Inflammatory macrophage treated with lipopolysaccharide for 4 hours (primary cell): Measurements from ENCODE around the gene TIMP4.
A peak's percentile ranks its signal among the peaks of the same experiment; 100 is the strongest.

Source experiments
- DNase-seq: peaks from one replicate; pipeline ENCODE4 v3.0.0-alpha.2; 2020

The TIMP4 gene

GRCh38 chr3:12158387-12159226, at the start of gene TIMP4:
TSS of gene TIMP4 (minus strand) at chr3:12158912. CDS start at chr3:12158840, 72 bp downstream.
- DNase-seq, result peak; percentile 52

- no peak for DNase-seq
Measured at GRCh38 chr3:12205171-12205570, 46.5 kb upstream of the TIMP4 start.

GRCh38 chr3:12201813-12202212, 43.1 kb upstream of the TIMP4 start:
- no peak for DNase-seq

GRCh38 chr3:12198301-12198700, 39.6 kb upstream of the TIMP4 start:
- DNase-seq, result no peak

- DNase-seq, result no peak
Measured at GRCh38 chr3:12197475-12197874, 38.8 kb upstream of the TIMP4 start.

- no peak for DNase-seq
Measured at GRCh38 chr3:12196684-12197083, 38.0 kb upstream of the TIMP4 start.

- DNase-seq, result no peak
Measured at GRCh38 chr3:12195231-12195630, 36.5 kb upstream of the TIMP4 start.

GRCh38 chr3:12194669-12195161, 36.0 kb upstream of the TIMP4 start:
- no peak for DNase-seq

- peak; percentile 92 for DNase-seq
Measured at GRCh38 chr3:12194209-12194608, 35.5 kb upstream of the TIMP4 start.

GRCh38 chr3:12193485-12194165, 34.9 kb upstream of the TIMP4 start:
- peak; percentile 98 for DNase-seq

- no peak for DNase-seq
Measured at GRCh38 chr3:12192655-12193484, 34.2 kb upstream of the TIMP4 start.

- DNase-seq, result no peak
Measured at GRCh38 chr3:12192173-12192572, 33.5 kb upstream of the TIMP4 start.

GRCh38 chr3:12191559-12191958, 32.8 kb upstream of the TIMP4 start:
- DNase-seq, result no peak

- peak; percentile 29 for DNase-seq
Measured at GRCh38 chr3:12190832-12191231, 32.1 kb upstream of the TIMP4 start.

- DNase-seq, result no peak
Measured at GRCh38 chr3:12190221-12190807, 31.6 kb upstream of the TIMP4 start.

GRCh38 chr3:12188681-12189287, 30.1 kb upstream of the TIMP4 start:
- no peak for DNase-seq

GRCh38 chr3:12188328-12188648, 29.6 kb upstream of the TIMP4 start:
- no peak for DNase-seq

- peak; percentile 91 for DNase-seq
Measured at GRCh38 chr3:12187448-12188327, 29.0 kb upstream of the TIMP4 start.

- DNase-seq, result peak; percentile 29
Measured at GRCh38 chr3:12186515-12187286, 28.0 kb upstream of the TIMP4 start.

GRCh38 chr3:12186046-12186445, 27.3 kb upstream of the TIMP4 start:
- DNase-seq, result no peak
